HG02884 (cell line): ENCODE measurements around the gene CBLIF.
"Not testable (repeated sequence)": the region's sequence is repeated elsewhere in the genome, so short reads cannot be mapped to it uniquely, and the experiment has no call there.

ENCODE experiments used
- ATAC-seq: cut with Tn5 transposase; IDR thresholded peaks from one replicate; pipeline ENCODE4 v1.9.1; 2021; ENCODE audit warnings: mild to moderate bottlenecking, moderate library complexity; ENCODE audit not compliant: unreplicated experiment

Gene CBLIF

DNA sequence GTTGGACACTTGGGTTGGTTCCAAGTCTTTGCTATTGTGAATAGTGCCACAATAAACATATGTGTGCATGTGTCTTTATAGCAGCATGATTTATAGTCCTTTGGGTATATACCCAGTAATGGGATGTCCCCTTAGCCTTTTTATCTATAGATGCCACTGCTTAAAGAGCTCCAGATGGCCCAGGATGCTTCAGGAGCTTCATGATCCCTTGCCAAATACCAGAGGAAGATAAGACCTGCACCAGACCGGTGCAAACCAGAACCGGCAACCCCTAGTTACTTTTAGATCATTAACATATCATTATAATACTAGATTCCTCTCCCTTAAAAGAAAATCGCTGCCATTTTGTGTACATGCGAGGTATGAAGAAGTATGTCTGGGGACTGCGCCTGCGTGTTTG lies 3.1 kb upstream of the CBLIF start:
- not testable (repeated sequence) for ATAC-seq

DNA sequence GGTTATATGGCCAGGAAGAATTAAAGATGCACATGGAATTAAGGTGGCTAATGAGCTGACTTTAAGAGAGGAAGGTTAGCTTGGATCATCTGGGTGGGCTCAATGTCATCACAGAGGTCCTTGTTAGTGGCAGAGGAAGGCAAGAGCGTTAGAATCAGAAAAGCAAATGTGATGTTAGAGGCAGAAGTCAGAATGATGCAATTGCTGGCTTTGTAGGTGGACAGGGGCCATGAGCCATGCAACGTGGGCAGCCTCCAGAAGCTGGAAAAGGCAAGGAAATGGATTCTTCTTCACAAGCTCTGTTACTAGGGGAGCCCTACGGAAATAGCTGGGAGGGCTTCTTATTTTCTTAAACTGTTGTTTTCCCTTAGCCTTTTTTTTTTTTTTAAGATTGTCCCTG lies 2.3 kb upstream of the CBLIF start:
- no peak for ATAC-seq

DNA sequence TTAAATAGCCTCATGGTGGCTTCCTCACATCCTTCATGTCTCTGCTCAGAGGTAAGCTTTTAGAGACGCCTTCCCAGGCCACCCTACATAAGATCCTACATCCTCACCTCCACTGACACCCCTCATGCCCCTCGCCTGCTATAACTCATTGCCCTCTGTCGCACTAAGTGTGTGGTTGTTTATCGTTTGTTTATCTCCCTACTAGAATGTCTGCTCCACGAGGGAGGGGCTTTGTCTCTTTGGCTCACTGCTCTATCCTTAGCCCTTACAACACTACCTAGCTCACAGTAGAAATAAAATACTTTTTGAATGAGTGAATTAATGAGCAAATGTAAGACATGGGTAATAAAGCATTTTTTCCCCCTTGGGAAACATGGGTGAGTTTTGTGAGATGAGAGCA lies 1.3 kb upstream of the CBLIF start:
- ATAC-seq, result no peak

DNA sequence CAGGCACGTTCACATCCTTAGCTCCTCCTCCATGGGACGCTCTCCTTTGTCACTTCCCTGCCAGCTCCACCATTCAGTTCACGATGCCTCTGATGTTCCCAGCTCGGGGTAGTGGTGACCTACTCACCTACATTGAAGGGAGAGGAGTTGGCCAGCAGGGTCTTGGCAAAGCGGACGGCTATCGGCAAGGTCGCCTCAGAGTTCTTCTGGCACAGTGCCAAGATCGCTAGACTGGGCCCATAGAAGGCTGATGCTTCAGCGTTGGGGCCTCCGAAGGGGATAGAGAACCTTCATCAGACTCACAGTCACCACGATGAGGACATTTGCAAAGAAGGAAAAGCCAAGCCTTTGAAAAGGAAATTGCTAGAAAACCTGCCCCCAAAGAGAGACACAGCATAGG lies 3.0 kb downstream of the CBLIF start:
- ATAC-seq, result no peak

DNA sequence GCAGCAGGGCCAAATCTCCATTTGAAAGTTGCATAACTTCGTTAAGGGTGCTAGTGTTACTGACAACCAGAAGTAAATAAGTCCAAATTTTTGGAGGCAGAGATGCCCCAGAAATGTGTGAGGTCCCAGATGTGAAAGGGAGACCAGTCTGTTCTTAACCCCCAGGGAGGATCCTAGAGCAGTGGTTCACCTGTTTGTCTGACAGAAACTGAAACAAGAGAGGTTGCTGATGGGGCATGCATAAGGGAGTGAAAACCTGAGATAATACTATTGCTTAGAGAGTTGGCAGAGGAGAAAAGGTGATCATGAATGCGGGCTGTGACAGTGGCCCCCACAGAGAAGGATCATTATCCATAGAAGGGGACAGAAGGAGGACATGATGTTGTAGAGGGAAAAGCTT lies 3.8 kb downstream of the CBLIF start:
- no peak for ATAC-seq

DNA sequence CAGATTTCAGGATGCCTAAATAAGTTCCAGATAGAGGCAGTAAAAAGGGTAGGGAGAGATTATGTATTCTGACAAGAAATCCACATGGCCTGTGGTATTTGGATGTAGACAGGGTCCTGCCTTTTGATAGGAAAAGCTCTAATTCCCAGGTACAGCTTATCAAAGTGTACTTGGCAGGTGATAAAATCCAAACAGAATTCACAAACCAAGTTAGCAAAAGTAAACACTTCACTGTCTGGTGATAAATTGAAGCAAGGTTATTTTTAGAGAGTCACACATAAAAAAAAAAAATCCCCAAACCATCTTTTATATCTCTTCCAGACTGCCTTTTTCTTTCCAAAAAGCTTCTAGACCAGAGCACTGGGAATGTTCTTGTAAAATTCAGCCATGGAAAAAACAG lies 5.7 kb downstream of the CBLIF start:
- ATAC-seq, result no peak

DNA sequence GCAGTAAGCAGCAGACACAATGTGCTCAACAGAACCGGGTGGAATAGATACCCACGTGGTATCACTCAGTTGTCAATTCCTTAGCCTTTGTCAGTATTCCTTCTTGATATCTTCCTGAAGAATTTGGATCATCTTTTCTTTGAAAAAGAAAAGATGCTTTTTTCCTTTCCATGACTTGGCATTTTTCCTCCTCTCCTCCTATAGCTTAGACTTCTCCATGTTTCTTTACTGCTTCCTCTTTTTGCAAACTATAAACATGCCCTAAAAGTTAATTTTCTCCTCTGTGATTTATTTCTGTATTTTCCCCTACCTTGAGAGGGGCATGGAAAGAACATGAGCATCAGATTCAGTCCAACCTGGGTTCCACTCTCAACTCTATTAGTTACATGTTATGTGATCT lies 11.7 kb downstream of the CBLIF start:
- no peak for ATAC-seq

DNA sequence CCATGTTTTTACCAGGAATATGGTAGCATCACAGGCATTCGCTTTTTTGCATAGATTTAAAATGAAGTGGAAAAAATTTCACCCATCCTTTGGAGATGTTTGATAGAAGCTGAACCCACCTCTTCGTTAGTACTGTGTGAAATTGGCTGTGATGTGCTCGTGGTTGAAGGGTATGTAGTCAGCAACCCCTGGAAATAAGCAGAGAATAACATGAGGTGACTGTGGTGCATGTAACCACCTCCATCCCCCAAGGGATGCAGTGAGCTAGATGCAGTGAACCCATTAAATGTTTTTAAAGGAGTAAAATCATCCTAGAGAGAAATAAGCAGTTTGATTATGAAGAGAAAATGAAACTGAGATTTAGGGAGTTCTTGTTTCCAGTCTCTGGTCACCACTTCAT lies 15.9 kb downstream of the CBLIF start:
- no peak for ATAC-seq

DNA sequence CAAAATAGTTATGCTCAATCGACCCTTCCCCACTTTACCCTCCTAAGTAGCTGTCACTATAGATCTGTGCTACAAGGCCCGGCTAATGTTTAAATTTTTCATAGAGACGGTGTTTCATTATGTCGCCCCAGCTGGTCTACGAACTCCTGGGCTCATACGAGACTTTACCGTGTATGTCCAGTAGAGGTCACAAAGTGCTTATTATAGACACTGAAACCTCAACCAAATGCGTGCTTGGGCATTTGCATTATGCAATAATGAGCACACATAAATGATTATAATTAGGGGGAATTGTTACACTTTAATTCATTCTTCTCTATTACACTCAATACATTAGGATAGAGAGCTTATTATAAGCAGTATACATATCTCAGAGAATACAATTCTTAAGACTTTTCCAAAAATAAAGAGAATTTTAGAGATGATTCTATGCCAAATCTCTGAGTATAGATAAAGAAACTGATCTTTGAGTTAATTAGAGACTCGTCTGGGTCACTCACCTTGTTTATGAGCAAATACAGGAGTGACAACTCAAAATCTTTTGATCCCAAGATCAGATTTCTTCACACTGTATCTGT lies 22.2 kb downstream of the CBLIF start:
- ATAC-seq, result peak; percentile 95

DNA sequence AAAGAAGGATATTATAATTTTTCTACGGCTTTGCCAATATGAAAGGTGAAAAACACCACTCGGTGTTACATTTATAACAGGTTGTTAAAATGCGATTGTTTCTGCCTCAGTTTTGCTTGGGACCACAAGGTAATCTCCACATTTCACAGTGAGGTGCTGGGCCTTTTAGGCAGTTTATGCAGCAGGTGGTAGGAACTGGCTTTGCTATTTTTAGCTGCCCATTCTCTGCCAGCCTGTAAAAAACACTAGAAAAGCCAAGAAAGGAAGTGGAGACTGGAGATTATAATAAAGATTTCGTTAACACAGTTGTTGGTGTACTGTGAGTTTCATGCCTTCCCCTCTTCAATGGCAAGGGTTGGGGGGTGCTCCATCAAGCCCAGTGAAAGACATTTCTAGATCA lies 26.7 kb downstream of the CBLIF start:
- ATAC-seq, result no peak

DNA sequence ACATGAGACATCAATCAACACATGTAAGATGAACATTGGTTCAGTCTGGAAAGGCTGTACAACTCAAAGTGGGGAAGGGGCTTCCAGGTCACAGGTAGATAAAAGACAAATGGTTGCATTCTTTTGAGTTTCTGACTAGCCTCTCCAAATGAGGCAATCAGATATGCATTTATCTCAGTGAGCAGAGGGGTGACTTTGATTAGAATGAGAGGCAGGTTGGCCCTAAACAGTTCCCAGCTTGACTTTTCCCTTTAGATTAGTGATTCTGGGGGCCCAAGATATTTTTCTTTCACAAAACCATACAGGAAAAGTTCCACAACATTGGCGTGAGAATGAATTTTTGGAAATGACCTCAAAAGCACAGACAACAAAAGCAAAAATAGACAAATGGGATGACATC lies 28.9 kb downstream of the CBLIF start:
- not testable (repeated sequence) for ATAC-seq

DNA sequence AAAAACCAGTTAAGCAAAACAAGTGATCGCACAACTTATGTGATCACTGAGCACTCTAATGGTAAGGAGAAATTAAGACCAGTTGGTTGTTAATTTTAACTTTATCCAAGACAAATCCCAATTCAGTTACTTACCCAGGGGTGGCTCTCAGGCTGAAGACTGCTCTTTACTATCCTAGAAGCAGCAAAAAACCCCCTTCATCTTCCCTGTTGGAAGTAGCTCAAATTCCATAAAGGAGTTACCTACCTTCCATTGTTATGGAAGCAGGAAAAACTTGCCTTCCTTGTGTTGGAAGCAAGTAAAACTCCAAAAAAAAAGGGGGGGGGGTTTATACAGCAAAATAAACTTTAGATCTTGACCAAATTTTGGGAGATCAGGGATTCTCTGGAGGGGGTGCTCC lies 29.5 kb downstream of the CBLIF start:
- ATAC-seq, result no peak

DNA sequence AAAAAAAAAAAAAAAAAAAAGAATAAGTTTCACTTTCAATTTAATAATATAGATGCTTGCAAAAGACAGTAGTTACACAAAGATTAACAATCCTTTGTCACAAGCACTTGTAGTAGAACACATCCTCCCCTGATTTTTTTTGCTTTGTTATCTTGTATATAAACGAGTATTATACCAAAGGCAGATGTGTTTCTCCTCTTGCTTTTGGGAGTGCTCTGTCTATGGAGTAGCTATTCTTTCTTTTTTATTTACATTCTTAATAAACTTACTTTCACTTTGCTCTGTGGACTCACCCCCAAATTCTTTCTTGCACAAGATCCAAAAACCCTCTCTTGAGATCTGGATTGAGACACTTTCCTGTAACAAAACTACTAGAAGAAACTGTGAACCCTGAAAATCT lies 31.3 kb downstream of the CBLIF start:
- ATAC-seq, result no peak

DNA sequence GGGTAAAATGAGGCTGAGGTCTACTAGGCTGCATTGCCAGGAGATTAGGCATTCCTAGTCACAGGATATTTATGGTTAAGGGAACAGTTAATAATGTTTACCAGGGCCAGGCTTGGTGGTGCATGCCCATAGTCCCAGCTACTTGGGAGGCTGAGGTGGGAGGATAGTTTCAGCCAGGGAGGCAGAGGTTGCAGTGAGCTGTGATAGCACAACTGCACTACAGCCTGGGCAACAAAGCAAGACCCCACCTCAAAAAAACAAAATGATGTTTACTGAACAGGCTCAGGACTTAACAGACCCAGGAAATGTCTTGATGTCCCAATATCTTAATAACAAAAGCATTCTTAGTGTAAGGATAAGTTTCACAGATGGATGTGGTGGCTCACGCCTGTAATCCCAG lies 31.9 kb downstream of the CBLIF start:
- ATAC-seq, result no peak

DNA sequence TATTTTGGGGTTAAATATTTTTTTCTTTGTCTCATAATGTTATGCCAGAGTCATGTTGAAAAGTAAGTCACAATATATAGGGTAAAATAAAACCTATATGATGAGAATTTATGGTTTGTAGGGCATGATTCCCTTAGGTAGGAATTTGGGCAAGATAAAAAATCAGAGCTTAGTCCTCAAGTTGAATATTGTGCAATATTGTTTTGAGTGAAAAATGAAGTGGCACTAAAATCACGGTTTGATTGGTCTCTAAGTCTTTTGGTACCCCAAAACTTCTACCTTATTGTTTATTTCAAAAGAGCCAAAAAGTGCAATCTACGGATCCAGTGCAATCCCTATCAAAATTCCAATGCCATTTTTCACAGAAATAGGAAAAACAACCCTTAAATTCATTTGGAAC lies 33.1 kb downstream of the CBLIF start:
- ATAC-seq, result no peak

DNA sequence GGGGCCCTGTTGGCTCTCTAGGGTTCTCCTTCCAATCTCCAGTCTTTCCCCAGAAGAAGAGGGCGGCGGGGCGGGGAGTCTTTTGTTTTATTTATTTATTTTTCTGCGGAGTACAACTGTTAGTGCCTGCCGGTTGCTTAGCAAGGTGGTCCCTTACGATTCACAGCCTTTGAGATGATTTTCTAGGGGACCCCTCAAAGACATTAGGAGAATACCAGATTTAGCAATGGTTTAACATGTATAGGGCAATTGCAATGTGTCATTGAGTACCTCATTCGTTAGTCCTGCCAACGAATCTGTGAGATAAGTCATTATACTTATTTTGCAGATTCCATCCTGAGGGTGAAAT lies 34.4 kb downstream of the CBLIF start:
- ATAC-seq, result no peak

DNA sequence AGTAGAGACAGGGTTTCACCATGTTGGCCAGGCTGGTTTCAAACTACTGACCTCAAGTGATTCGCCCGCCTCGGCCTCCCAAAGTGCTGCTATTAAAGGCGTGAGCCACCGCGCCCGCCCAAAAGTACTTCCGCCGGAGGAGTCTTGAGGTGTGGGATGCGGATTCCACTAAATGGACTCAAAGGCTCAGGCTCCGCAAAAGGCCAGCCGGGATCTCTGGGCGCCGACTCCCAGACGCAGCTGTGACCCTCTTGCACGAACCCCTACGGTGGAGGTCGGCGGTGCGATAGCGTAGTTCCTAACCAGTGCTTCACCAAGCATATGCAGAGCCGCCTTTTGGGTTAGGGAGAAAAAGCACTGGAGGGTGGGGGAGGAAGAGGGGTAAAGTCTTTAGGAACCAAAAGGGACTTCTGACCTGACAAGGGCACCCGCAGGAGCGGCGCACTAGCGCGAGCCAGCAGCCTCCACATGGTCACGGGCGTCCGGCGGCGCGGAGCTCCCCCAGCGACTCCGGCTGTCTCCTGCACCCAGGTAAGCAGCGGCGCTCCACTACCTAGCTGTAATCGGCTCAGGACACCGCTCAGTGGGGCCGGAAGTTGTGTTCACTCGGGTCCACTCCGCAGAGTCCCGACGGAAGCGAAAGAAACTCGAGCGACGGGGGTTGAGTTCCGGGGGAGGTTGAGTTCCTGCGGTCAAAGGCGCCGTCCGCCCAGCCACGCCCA lies 34.9 kb downstream of the CBLIF start, which contains the start of gene MRPL16:
Gene MRPL16 (minus strand): TSS at position 590 of the 722 bp plus-strand sequence. CDS start 120 bp downstream, at position 470.
- ATAC-seq, result peak; percentile 96

DNA sequence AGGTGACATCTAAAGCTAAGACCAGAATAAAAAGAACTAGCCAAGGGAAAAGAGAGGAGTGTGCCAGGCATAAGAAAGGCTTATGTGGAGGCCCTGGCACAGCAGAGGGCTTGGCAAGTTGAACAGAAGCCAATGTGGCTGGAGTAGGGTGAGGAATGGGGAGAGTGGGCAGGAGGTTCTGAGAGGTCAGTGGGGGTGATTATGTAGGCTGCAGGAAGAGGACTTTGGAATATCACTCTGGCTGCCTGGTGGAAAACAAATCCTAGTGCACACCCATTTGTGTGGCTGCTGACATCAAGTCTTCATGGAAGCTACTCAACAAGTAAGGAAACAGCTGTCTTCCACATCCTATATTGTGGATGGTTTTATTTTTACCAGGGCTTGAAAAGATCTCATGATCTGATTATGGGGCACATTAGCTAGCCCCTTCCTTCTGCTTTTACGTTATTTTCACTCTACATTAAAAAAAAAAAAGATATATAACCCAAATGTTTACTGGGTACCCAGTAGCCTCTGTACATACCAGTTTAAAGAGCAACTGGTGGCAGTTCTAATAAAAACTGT lies 38.2 kb downstream of the CBLIF start:
- no peak for ATAC-seq

DNA sequence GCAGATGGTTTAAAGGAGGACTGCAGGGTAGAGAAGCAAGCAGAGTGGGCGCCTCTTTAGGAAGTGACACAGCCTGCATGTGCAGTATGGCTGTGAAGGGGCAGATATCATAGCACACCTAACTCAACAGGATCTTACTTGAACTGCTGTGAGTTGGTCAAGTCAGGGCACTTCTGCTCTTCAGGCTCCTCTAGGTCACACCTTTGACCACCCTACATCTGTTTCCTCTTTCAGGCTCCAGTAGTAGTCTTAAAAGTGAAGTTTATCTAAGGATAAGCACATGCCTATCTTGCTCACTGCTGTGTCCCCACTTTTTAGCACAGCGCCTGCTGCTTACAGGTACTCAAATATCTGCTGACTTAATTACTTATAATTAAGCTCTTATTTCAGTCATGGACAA lies 41.2 kb downstream of the CBLIF start:
- no peak for ATAC-seq

DNA sequence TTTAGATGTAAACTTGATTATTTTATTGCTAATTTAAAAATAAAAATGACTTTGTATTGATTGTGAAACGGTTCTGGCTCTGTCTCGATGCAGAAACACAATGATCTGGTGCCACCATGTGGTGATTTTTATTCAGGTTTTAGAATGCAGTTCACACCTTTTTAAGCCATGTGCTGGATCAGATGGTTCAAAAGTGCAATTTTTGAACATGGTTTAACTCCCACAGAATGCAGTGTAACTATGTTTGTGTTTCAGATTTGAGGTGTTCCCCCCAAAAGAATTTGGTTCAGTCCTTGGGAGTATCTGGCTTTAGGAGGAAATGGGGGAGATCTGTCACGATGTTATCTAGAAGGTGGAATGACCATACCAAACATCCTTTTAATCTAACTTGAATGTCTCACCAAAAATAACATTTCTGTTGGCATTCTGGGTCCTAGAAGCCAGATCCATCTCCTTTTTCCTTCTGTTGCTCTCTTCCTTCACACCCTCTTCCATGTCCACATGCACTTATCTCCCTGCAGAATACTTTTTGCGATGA lies 42.6 kb downstream of the CBLIF start:
- no peak for ATAC-seq

DNA sequence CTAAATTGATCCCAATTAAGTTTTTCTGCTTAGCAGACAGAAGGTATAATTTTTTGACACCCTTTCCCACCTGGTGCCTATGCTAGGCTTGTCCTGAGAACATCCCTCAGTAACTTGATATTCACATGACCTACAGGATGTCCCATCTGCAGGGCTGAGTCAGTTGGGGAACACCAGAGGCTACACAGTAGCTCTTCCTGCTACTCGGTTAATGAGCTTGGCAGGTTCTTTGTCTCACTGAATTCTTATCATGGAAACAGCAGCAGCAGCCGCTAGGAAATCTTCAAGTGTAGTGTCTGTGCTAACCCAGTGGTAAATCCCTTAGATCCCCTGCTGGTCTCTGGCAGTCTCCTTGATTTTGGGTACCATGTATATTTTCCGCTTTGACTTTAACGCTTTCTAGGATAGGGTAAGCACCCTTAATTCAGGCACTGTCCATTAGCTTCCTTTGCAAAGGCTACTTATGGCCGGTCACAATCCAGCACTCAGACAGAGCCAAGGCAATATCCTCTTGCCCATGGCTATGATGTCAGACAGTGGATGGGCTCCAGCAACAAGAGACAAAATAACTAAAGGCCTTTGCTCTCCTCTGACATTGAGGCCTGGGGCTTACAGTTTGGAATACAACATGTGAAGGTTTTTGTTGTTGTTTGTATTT lies 43.2 kb downstream of the CBLIF start:
- ATAC-seq, result no peak

DNA sequence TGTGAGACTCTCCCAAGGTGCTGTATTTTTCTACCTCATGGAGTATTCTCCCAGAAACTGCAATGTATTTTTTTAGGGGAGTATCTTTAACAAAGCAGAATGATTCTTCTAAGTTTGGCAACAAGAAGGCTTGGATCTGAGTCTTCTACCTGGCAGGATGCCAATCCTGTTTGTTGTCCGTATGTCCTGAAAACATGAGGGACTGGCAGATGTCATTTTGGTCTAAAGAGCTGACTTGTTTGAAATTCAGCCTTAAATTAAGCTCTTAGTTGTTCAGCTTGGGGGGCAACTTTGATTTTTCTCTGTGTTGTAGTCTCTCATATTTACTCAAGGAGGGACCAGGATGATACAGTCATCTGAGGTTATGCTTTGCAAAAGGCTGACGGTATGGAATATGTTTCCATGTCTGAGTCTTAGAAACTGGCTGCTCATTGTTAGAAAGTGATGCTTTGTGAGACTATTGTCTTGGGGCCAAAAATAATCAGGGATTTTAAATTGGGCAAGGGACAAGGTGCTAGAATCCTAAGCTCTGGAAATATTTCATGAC lies 44.1 kb downstream of the CBLIF start:
- no peak for ATAC-seq
